Stimulated activated CD8-positive, alpha-beta memory T cell treated with anti-CD3 and anti-CD28 coated beads, Interleukin-12 subunit alpha, Interleukin-12 subunit beta, amount 100 ng/mL, for 24 hours (primary cell): Measurements from ENCODE around the gene ZBTB46.
"Not testable (repeated sequence)": the region's sequence is repeated elsewhere in the genome, so short reads cannot be mapped to it uniquely, and the experiment has no call there.

Experiments used
- DNase-seq: peaks from one replicate; pipeline ENCODE4 v3.0.0-alpha.2; 2020; ENCODE audit errors: extremely low read depth

Gene ZBTB46, protein sequence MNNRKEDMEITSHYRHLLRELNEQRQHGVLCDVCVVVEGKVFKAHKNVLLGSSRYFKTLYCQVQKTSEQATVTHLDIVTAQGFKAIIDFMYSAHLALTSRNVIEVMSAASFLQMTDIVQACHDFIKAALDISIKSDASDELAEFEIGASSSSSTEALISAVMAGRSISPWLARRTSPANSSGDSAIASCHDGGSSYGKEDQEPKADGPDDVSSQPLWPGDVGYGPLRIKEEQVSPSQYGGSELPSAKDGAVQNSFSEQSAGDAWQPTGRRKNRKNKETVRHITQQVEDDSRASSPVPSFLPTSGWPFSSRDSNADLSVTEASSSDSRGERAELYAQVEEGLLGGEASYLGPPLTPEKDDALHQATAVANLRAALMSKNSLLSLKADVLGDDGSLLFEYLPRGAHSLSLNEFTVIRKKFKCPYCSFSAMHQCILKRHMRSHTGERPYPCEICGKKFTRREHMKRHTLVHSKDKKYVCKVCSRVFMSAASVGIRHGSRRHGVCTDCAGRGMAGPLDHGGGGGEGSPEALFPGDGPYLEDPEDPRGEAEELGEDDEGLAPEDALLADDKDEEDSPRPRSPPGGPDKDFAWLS

GRCh38 chr20:63830841-63831588 lies at the start of gene ZBTB46:
ZBTB46 (minus strand) TSS chr20:63831264; CDS start chr20:63790757, 40,507 bp downstream.
- DNase-seq = no peak

GRCh38 chr20:63878899-63879663 lies 48.0 kb upstream of the ZBTB46 start:
- DNase-seq = no peak

DNA sequence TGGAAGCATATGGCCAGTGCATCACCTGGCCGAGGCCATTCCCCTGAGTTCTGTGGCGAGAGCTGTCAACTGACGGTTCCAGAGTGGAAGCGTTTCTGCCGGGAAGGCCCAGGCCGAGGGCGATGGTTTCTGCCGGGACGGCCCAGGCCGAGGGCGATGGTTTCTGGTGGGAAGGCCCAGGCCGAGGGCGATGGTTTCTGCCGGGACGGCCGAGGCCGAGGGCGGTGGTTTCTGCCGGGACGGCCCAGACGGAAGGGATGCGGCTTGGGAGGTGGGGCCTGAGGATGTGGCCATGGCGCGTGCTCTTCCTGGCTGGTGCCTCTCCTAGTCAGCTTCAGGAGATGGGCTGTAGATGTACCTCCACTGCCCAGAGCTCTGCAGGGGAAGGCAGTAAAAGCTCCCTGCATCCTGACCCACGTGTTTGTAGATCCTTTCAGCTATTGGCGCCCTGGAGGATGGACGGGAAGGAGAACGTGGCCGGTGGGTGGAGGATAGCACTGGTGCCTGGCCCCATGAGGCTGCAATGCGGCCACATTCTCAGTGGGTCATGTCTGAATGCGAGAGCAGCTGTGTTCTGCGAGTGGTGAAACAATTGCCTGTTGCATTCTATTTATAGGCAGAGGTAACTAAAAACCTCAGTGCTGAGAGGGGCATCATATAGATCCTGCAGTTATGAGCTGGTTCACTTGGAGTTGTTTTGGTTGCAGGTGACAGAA lies 46.8 kb upstream of the ZBTB46 start:
- no peak for DNase-seq

DNA sequence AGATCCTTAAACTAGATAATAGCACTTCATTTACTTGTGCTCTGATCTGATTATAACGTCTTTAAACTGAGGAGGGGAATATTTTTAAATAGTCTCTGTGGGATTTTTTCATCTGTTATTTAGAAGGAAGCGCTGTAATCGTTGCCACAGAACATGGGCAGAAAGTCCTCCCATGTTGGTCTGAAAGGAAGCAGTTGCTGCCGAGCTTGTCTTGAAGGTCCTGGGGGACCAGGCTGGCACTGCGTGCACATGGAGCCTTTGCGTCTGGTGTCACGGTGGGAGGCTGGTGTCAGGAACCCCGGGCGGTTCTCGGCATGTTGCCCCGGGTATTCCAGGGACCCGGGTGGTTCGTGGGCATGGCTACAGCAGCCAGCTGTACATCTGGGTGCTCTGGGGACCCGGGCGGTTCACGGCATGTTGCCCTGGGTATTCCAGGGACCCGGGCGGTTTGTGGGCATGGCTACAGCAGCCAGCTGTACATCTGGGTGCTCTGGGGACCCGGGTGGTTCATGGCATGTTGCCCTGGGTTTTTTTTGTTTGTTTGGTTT lies 45.5 kb upstream of the ZBTB46 start:
- DNase-seq = no peak

DNA sequence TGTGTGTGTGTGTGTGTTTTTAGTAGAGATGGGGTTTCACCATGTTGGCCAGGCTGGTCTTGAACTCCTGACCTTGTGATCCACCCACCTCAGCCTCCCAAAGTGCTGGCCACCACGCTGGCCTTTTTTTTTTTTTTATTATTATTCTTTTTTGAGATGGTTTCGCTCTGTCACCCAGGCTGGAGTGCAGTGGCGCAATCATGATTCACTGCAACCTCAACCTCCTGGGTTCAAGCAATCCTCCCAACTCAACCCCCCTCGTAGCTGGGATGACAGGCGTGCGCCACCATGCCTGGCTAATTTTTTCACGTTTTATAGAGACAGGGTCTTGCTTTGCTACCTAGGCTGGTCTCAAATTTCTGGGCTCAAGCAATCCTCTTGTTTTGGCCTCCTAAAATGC lies 43.2 kb upstream of the ZBTB46 start:
- not testable (repeated sequence) for DNase-seq

- no peak for DNase-seq
Measured at GRCh38 chr20:63873477-63873971, 42.5 kb upstream of the ZBTB46 start.

DNA sequence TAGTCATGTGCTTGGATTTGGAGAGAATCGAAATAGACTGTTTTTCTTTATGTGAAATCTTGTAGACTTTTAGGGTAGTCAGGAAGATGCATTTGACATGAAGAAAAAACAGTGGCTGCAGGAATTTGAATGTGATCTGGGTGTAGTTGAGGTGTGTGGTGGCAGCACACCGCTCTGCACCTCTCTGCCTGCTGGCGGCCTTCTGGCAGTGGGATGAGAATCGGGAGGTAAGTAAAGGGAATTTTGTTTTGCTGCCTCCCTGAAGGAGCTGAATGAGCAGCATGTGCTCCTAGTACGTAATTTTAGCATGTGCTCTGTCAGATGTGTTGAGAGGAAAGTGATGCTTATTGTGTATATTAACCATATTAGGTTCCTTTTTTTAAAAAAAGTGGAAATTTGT lies 37.2 kb upstream of the ZBTB46 start:
- no peak for DNase-seq

DNA sequence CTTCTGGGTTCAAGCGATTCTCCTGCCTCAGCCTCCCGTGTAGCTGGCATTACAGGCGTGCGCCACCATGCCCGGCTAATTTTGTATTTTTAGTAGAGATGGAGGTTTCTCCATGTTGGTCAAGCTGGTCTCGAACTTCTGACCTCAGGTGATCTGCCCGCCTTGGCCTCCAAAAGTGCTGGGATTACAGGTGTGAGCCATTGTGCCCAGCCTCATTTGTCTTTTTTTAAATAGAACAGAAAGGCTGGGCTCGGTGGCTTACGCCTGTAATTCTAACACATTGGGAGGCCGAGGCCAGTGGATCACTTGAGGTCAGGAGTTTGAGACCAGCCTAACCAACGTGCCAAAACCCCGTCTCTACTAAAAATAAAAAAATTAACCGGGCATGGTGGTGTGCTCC lies 36.0 kb upstream of the ZBTB46 start:
- not testable (repeated sequence) for DNase-seq

GRCh38 chr20:63864978-63865640 lies 34.0 kb upstream of the ZBTB46 start, which contains the start of gene TPD52L2:
TPD52L2 (plus strand) TSS chr20:63865270; CDS start chr20:63865366, 96 bp downstream.
- DNase-seq = peak; percentile 95

GRCh38 chr20:63864545-63864977 lies 33.5 kb upstream of the ZBTB46 start:
- DNase-seq = no peak

DNA sequence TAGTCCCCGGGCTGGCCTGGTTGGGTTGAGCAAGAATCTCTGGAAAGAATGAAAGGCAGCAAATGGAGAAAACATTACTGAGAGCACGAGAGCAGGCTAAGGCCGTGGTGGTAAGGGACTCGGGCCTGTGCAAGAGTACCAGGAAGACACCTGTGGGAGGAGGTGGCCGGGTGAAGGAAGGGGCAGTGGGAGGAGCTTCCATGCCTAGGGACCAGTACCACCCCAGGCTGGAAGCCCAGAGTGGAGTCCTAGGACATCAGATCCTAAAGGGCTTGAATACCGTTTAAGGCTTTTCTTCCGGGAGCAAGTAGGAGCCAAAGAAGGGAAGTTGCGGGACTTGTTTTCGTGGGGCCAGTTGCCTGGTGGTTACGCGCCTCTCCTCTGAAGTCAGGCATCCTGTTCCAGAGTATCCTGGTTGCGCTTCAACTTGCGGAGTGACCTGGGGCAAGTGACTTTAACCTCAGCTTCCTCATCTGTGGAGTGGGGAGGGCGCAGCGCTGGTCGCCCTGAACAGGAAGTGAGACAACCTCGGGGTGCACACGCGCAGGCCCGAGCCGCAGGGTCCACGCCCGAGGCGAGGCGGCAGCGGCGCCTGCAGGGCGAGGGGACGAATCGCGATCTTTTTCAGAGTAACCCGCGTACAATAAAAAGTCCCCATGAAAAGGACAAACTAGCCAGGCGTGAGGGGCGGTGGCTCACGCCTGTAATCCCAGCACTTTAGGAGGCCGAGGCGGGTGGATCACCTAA lies 32.9 kb upstream of the ZBTB46 start:
- peak; percentile 48 for DNase-seq

GRCh38 chr20:63863021-63863797 lies 32.1 kb upstream of the ZBTB46 start:
- DNase-seq = no peak

GRCh38 chr20:63861981-63862901 lies 31.2 kb upstream of the ZBTB46 start:
- DNase-seq = no peak

GRCh38 chr20:63861365-63861934 lies 30.4 kb upstream of the ZBTB46 start, which contains the start of gene ABHD16B:
ABHD16B (plus strand) TSS chr20:63861498; CDS start chr20:63861541, 43 bp downstream.
- no peak for DNase-seq

DNA sequence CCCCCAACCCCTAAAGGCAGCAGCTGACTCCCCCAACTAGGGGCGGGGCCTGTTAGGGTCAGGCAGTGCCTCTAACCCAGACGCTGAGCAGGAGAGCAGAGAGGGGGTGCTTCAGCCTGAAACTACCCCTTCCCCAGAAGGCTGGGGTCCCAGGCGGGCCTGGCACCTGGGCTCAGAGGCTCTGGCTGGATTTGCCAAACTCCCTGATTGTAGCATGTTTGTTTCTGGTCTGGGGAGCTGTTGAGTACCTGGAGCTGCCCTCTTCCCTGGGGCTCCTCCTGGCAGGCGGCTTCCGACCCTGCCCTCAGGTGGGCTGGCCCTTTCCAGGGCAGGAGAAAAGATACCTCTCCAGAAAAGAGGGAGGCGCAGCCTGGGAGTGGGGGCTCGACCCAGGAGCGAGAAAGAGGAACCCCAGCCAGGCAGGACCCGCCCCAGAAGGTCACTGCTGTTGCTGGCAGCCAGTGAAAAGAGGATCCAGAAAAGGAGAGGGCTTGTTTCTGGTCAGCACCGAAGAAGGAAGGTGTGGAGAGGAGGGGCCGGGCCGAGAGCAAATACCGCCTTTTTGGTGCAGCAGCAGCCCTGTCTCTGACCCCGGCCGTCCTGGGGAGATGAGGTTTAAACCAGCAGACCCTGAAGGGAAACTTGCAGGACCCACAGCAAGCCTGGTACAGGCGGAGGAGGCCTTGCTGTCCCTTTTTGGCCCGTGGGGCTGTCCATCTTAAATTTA lies 29.4 kb upstream of the ZBTB46 start:
- no peak for DNase-seq

DNA sequence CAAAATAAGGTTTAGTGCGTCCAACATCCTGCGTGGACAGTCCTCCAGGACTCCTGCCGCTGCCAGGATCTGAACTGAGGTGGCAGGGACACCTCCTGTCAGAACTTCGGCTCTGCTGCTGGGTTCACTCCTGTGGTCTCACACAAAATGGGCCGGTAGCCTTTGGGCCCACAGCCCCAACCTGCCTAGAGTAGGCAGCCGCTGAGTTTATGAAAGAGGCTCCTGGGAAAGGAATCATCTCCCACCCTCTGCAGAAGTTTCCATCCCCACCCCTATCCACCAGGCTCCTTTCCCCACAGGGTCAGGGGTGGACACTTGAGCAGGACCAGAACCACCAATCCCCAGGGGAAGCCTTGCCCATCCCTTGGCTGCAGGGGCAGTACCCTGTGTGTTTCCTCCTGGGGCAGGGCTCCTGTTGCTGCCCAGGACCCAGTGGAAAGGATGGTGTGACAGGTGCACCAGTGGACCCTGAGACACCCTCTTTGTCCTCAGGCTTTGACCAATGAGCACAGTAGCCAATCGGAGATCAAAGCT lies 28.2 kb upstream of the ZBTB46 start:
- no peak for DNase-seq
